Effector memory CD8-positive, alpha-beta T cell (primary cell): ENCODE data around the gene ACIN1.
A peak's percentile ranks its signal among the peaks of the same experiment; 100 is the strongest.

ENCODE experiments used
- ATAC-seq: fragments of 150-1000 bp; cut with Tn5 transposase; replicated peaks from 2 replicates; pipeline ENCODE4 v1.10.0; 2021; ENCODE audit warnings: mild to moderate bottlenecking, moderate library complexity
- DNase-seq, 3 experiments: peaks; one replicate each; pipeline ENCODE4 v3.0.0; 2021
- H3K27ac Mint-ChIP-seq, 2 donors: one replicate each; pipeline ENCODE4 v1.8.0; 2022; ENCODE audit warnings: mild to moderate bottlenecking in 2 of 2, mixed read lengths in 2 of 2, moderate library complexity in 2 of 2
- H3K27me3 Mint-ChIP-seq, 2 donors: one replicate each; pipeline ENCODE4 v1.8.0; 2022; ENCODE audit warnings: mixed read lengths in 2 of 2
- H3K36me3 Mint-ChIP-seq: one replicate; pipeline ENCODE4 v1.8.0; 2022; ENCODE audit warnings: mild to moderate bottlenecking, moderate library complexity, mixed read lengths; ENCODE audit not compliant: insufficient read depth
- H3K4me1 Mint-ChIP-seq, 2 donors: one replicate each; pipeline ENCODE4 v1.8.0; 2022; ENCODE audit warnings: low read depth in 2 of 2, mixed read lengths in 2 of 2
- H3K4me3 Mint-ChIP-seq, 2 donors: one replicate each; pipeline ENCODE4 v1.8.0; 2022; ENCODE audit warnings: mild to moderate bottlenecking in 2 of 2, mixed read lengths in 2 of 2, moderate library complexity in 2 of 2
- H3K9me3 Mint-ChIP-seq, 2 donors: one replicate each; pipeline ENCODE4 v1.8.0; 2022; ENCODE audit warnings: mixed read lengths in 2 of 2

ACIN1 gene

GRCh38 chr14:23077962-23078361 lies 17.0 kb downstream of the ACIN1 start:
- no peak for DNase-seq
- H3K9me3 Mint-ChIP-seq, result no peaks in the 10 kb centered on the region
- H3K4me3 Mint-ChIP-seq, result no peak overlapping the region
- H3K36me3 Mint-ChIP-seq, result peaks cover 97% of the 10 kb centered on the region
- ATAC-seq, result no peak
- no peaks in the 10 kb centered on the region for H3K27me3 Mint-ChIP-seq
- peaks cover 3 to 4% of the 10 kb centered on the region in 2 donors for H3K4me1 Mint-ChIP-seq
- no peak overlapping the region for H3K27ac Mint-ChIP-seq

- Mint-ChIP-seq H3K27me3 (no peaks in the 10 kb centered on the region), H3K9me3 (no peaks in the 10 kb centered on the region), H3K4me1 (peaks cover 7 to 8% of the 10 kb centered on the region in 2 donors), H3K4me3 (no peak overlapping the region), H3K36me3 (peaks cover 88% of the 10 kb centered on the region), H3K27ac (no peak overlapping the region)
- DNase-seq, result peak in 2 of 3 experiments; percentile 31 to 41
- peak; percentile 57 for ATAC-seq
Measured at GRCh38 chr14:23076785-23077408, 18.0 kb downstream of the ACIN1 start.

- no peaks in the 10 kb centered on the region for H3K9me3 Mint-ChIP-seq
- H3K27ac Mint-ChIP-seq, result no peak overlapping the region
- H3K27me3 Mint-ChIP-seq, result no peaks in the 10 kb centered on the region
- no peak for ATAC-seq
- no peak overlapping the region for H3K4me3 Mint-ChIP-seq
- peaks cover 74% of the 10 kb centered on the region for H3K36me3 Mint-ChIP-seq
- H3K4me1 Mint-ChIP-seq, result peaks cover 22 to 24% of the 10 kb centered on the region in 2 donors
- no peak for DNase-seq
Measured at GRCh38 chr14:23074906-23075305, 20.0 kb downstream of the ACIN1 start.

- Mint-ChIP-seq H3K4me3 (peak overlapping the region; percentile 86 to 90), H3K9me3 (no peaks in the 10 kb centered on the region), H3K36me3 (peaks cover 60% of the 10 kb centered on the region), H3K4me1 (peaks cover 25% of the 10 kb centered on the region in 2 donors), H3K27ac (peak overlapping the region; percentile 89 to 90), H3K27me3 (no peaks in the 10 kb centered on the region)
- DNase-seq (no peak), ATAC-seq (no peak)
Measured at GRCh38 chr14:23071921-23072539, 22.9 kb downstream of the ACIN1 start.

- peaks cover 25% of the 10 kb centered on the region in 2 donors for H3K4me1 Mint-ChIP-seq
- peak; percentile 91 for ATAC-seq
- peak; percentile 64 for DNase-seq
- no peaks in the 10 kb centered on the region for H3K27me3 Mint-ChIP-seq
- peak overlapping the region; percentile 86 to 90 for H3K4me3 Mint-ChIP-seq
- peak overlapping the region; percentile 89 to 90 for H3K27ac Mint-ChIP-seq
- H3K9me3 Mint-ChIP-seq, result no peaks in the 10 kb centered on the region
- peaks cover 60% of the 10 kb centered on the region for H3K36me3 Mint-ChIP-seq
Measured at GRCh38 chr14:23071244-23071920, 23.6 kb downstream of the ACIN1 start.

GRCh38 chr14:23070262-23071129 lies 24.4 kb downstream of the ACIN1 start:
- H3K36me3 Mint-ChIP-seq, result peaks cover 60% of the 10 kb centered on the region
- peaks cover 27 to 29% of the 10 kb centered on the region in 2 donors for H3K4me1 Mint-ChIP-seq
- H3K27ac Mint-ChIP-seq, result peak overlapping the region; percentile 89 to 90
- DNase-seq (no peak), ATAC-seq (no peak)
- H3K27me3 Mint-ChIP-seq, result no peaks in the 10 kb centered on the region
- no peaks in the 10 kb centered on the region for H3K9me3 Mint-ChIP-seq
- H3K4me3 Mint-ChIP-seq, result peak overlapping the region; percentile 86 to 90

GRCh38 chr14:23069413-23069806 lies 25.5 kb downstream of the ACIN1 start:
- ATAC-seq (no peak), DNase-seq (no peak)
- H3K27me3 Mint-ChIP-seq, result no peaks in the 10 kb centered on the region
- H3K9me3 Mint-ChIP-seq, result no peaks in the 10 kb centered on the region
- peaks cover 27 to 29% of the 10 kb centered on the region in 2 donors for H3K4me1 Mint-ChIP-seq
- H3K4me3 Mint-ChIP-seq, result no peak overlapping the region
- peaks cover 61% of the 10 kb centered on the region for H3K36me3 Mint-ChIP-seq
- peak overlapping the region in 1 of 2 donors; percentile 23 for H3K27ac Mint-ChIP-seq

GRCh38 chr14:23068789-23069412 lies 26.0 kb downstream of the ACIN1 start:
- peaks cover 27 to 29% of the 10 kb centered on the region in 2 donors for H3K4me1 Mint-ChIP-seq
- H3K9me3 Mint-ChIP-seq, result no peaks in the 10 kb centered on the region
- DNase-seq, result peak; percentile 69 to 76 (median 70)
- peak; percentile 82 for ATAC-seq
- peak overlapping the region; percentile 23 to 25 for H3K27ac Mint-ChIP-seq
- no peaks in the 10 kb centered on the region for H3K27me3 Mint-ChIP-seq
- H3K36me3 Mint-ChIP-seq, result peaks cover 61% of the 10 kb centered on the region
- no peak overlapping the region for H3K4me3 Mint-ChIP-seq

GRCh38 chr14:23067847-23068788 lies 26.8 kb downstream of the ACIN1 start:
- Mint-ChIP-seq H3K36me3 (peaks cover 61% of the 10 kb centered on the region), H3K27me3 (no peaks in the 10 kb centered on the region), H3K9me3 (no peaks in the 10 kb centered on the region), H3K27ac (peak overlapping the region; percentile 23 to 25), H3K4me3 (no peak overlapping the region), H3K4me1 (peaks cover 27 to 29% of the 10 kb centered on the region in 2 donors)
- no peak for ATAC-seq
- DNase-seq, result no peak

GRCh38 chr14:23066855-23067744 lies 27.8 kb downstream of the ACIN1 start:
- no peak overlapping the region for H3K27ac Mint-ChIP-seq
- H3K36me3 Mint-ChIP-seq, result peaks cover 68% of the 10 kb centered on the region
- no peak overlapping the region for H3K4me3 Mint-ChIP-seq

GRCh38 chr14:23066368-23066767 lies 28.6 kb downstream of the ACIN1 start:
- peaks cover 70% of the 10 kb centered on the region for H3K36me3 Mint-ChIP-seq
- no peak overlapping the region for H3K4me3 Mint-ChIP-seq
- DNase-seq (no peak), ATAC-seq (no peak)
- H3K4me1 Mint-ChIP-seq, result peaks cover 18 to 21% of the 10 kb centered on the region in 2 donors
- no peaks in the 10 kb centered on the region for H3K27me3 Mint-ChIP-seq
- no peak overlapping the region for H3K27ac Mint-ChIP-seq
- no peaks in the 10 kb centered on the region for H3K9me3 Mint-ChIP-seq

More at GRCh38 chr14:23066855-23067744, 27.8 kb downstream of the ACIN1 start:
- no peak for DNase-seq
- no peak for ATAC-seq
- Mint-ChIP-seq H3K27me3 (no peaks in the 10 kb centered on the region), H3K4me1 (peaks cover 25 to 28% of the 10 kb centered on the region in 2 donors), H3K9me3 (no peaks in the 10 kb centered on the region)
